Measurements from ENCODE around the gene SMAD6. TPM values are rescaled to one million over a fixed set of nuclear protein-coding genes. Genes with fewer than 3 reads are reported as not detected.

SMAD6 gene
- total and polyA plus RNA-seq, 2 of the 4 experiments (the other 2 are of a cell fraction), result 4.8 to 8.5 TPM

GRCh38 chr15:66722757-66723540, 20.9 kb downstream of the SMAD6 start:
- Histone ChIP-seq H3K9me1 (ENCODE audit: insufficient read depth, low read length) (peaks cover 45% of the 10 kb centered on the region), H3K18ac (ENCODE audit: low read depth, low read length) (no peak overlapping the region), H3K14ac (replicated peaks; ENCODE audit: low read depth, low read length) (no peak overlapping the region; the same call in 1 of the 2 replicates), H2BK120ac (ENCODE audit: low read depth, low read length) (no peak overlapping the region), H2BK20ac (ENCODE audit: low read depth, low read length) (no peak overlapping the region), H2BK5ac (ENCODE audit: low read depth, low read length, poor library complexity, severe bottlenecking) (no peak overlapping the region), H2AK9ac (replicated peaks; ENCODE audit: low read depth, low read length, poor library complexity) (peak overlapping the region; percentile 46), H4K5ac (ENCODE audit: low read depth, low read length) (no peak overlapping the region), H3K36me3 (ENCODE audit: control insufficient read depth, insufficient read depth, low read length) (peaks cover 43% of the 10 kb centered on the region), H4K8ac (ENCODE audit: low read depth in 2 of 2, low read length in 2 of 2) (no peak overlapping the region), H3K4me2 (ENCODE audit: low read depth, low read length) (no peak overlapping the region), H2AFZ (replicated peaks; ENCODE audit: low read length, poor library complexity) (no peak overlapping the region), H3K27me3 (ENCODE audit: control insufficient read depth, insufficient read depth, low read length) (no peaks in the 10 kb centered on the region), H3K9me3 (ENCODE audit: control insufficient read depth, insufficient read depth, low read length) (no peaks in the 10 kb centered on the region), H3K4me3 (ENCODE audit: insufficient read depth, low read depth, low read length) (no peak overlapping the region), H4K91ac (ENCODE audit: insufficient read depth, low read depth, low read length) (no peak overlapping the region), H2BK15ac (ENCODE audit: low read depth, low read length) (no peak overlapping the region), H3K27ac (ENCODE audit: insufficient read depth, low read length) (no peak overlapping the region), H4K20me1 (ENCODE audit: insufficient read depth, low read length) (peaks cover 60% of the 10 kb centered on the region), H3K4me1 (ENCODE audit: control insufficient read depth, insufficient read depth, low read length) (peaks cover 20% of the 10 kb centered on the region), H3K56ac (ENCODE audit: extremely low read depth, insufficient read depth, low read length) (no peak overlapping the region), H3K79me1 (ENCODE audit: low read depth in 1 of 2, low read length in 2 of 2) (peaks cover 25 to 84% of the 10 kb centered on the region in 2 experiments), H3K9ac (ENCODE audit: low read depth, low read length) (no peak overlapping the region), H3K4ac (ENCODE audit: low read depth, low read length) (0 out of 2 replicates have a peak overlapping the region, but pooled peaks have one; percentile 6), H3K23ac (ENCODE audit: low read depth, low read length) (no peak overlapping the region), H2AK5ac (ENCODE audit: low read depth, low read length) (peak overlapping the region; percentile 40; the same call in 1 of the 2 replicates)
- ATAC-seq (ENCODE audit: low read depth) (no peak), DNase-seq (no peak)
- POLR2A ChIA-PET (ENCODE audit: unreplicated experiment), result no interaction called here
- CTCF ChIA-PET, result no interaction called here
- WGBS, 2 experiments (ENCODE audit: extremely low coverage in 2 of 2, insufficient read length in 1 of 2), result 48% methylated on average over 2 of the region's 5 CpGs; no CpG with 5 or more reads in 1 of the 2 experiments
- BruUV-seq (replicated peaks), result no TSS peak
- TF ChIP-seq FOS (IDR thresholded peaks at IDR 0.05; ENCODE audit: low read depth, low read length) (no peak), NFE2L2 (IDR thresholded peaks at IDR 0.05; ENCODE audit: low read depth, low read length) (no peak), CEBPB (IDR thresholded peaks at IDR 0.05; ENCODE audit: low read depth, low read length) (no peak), MXI1 (IDR thresholded peaks at IDR 0.05; ENCODE audit: borderline replicate concordance, low read depth, low read length) (no peak), CHD1 (IDR thresholded peaks at IDR 0.05; ENCODE audit: low read depth, low read length) (no peak), SMC3 (IDR thresholded peaks at IDR 0.05; ENCODE audit: low read depth, low read length) (no peak), MAZ (IDR thresholded peaks at IDR 0.05; ENCODE audit: borderline replicate concordance, low read depth, low read length) (no peak), POLR2A (IDR thresholded peaks at IDR 0.05; ENCODE audit: low read depth, low read length) (no peak), RCOR1 (IDR thresholded peaks at IDR 0.05; ENCODE audit: insufficient replicate concordance, low read length) (no peak), MAFK (IDR thresholded peaks at IDR 0.05; ENCODE audit: low read depth, low read length) (no peak), BHLHE40 (IDR thresholded peaks at IDR 0.05; ENCODE audit: low read depth, low read length) (no peak), RAD21 (IDR thresholded peaks at IDR 0.05; ENCODE audit: low read length) (no peak)
- TF ChIP-seq, protein P1, sequence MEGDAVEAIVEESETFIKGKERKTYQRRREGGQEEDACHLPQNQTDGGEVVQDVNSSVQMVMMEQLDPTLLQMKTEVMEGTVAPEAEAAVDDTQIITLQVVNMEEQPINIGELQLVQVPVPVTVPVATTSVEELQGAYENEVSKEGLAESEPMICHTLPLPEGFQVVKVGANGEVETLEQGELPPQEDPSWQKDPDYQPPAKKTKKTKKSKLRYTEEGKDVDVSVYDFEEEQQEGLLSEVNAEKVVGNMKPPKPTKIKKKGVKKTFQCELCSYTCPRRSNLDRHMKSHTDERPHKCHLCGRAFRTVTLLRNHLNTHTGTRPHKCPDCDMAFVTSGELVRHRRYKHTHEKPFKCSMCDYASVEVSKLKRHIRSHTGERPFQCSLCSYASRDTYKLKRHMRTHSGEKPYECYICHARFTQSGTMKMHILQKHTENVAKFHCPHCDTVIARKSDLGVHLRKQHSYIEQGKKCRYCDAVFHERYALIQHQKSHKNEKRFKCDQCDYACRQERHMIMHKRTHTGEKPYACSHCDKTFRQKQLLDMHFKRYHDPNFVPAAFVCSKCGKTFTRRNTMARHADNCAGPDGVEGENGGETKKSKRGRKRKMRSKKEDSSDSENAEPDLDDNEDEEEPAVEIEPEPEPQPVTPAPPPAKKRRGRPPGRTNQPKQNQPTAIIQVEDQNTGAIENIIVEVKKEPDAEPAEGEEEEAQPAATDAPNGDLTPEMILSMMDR (conservative IDR thresholded peaks at IDR 0.05; ENCODE audit: low read depth, low read length), result no peak
- TF ChIP-seq, protein P2, sequence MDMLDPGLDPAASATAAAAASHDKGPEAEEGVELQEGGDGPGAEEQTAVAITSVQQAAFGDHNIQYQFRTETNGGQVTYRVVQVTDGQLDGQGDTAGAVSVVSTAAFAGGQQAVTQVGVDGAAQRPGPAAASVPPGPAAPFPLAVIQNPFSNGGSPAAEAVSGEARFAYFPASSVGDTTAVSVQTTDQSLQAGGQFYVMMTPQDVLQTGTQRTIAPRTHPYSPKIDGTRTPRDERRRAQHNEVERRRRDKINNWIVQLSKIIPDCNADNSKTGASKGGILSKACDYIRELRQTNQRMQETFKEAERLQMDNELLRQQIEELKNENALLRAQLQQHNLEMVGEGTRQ (IDR thresholded peaks at IDR 0.05; ENCODE audit: low read depth, low read length), result no peak
- TF ChIP-seq, protein P3, sequence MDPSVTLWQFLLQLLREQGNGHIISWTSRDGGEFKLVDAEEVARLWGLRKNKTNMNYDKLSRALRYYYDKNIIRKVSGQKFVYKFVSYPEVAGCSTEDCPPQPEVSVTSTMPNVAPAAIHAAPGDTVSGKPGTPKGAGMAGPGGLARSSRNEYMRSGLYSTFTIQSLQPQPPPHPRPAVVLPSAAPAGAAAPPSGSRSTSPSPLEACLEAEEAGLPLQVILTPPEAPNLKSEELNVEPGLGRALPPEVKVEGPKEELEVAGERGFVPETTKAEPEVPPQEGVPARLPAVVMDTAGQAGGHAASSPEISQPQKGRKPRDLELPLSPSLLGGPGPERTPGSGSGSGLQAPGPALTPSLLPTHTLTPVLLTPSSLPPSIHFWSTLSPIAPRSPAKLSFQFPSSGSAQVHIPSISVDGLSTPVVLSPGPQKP (IDR thresholded peaks at IDR 0.05; ENCODE audit: borderline replicate concordance, low read depth, low read length), result no peak
- in situ Hi-C loops (cut with MboI; ENCODE audit: low sequenced_read_pairs), result loop anchor here (25.0 kb wide), 1 partner anchor 114 kb away; no protein-coding TSS in a partner anchor
- dilution Hi-C loops (cut with HindIII; ENCODE audit: low sequenced_read_pairs, unreplicated experiment), result no loop called here
- intact Hi-C loops (cut with micrococcal nuclease), result no loop called here

Measured in IMR-90 (cell line).